Liver (tissue), 3 donors: ENCODE results near the gene SLIT3.

Source experiments
- EGR1 ChIP-seq, 2 donors: IDR thresholded peaks; 2 replicates each; pipeline ENCODE4 v1.6.1; 2016 to 2018; ENCODE audit warnings: antibody characterized with exemption in 2 of 2, low read depth in 2 of 2
- GABPA ChIP-seq, 2 donors: IDR thresholded peaks in 1 of 2; conservative IDR thresholded peaks in 1 of 2; 2 replicates each; pipeline ENCODE4 v1.6.1; 2016; ENCODE audit warnings: antibody characterized with exemption in 2 of 2, mild to moderate bottlenecking in 1 of 2, moderate library complexity in 1 of 2
- RAD21 ChIP-seq, 2 donors: IDR thresholded peaks; 2 replicates each; pipeline ENCODE4 v1.6.1; 2016; ENCODE audit warnings: antibody characterized with exemption in 2 of 2, mild to moderate bottlenecking in 2 of 2
- RXRA ChIP-seq, 2 donors: IDR thresholded peaks; 2 replicates each; pipeline ENCODE4 v1.6.1; 2017 to 2018; ENCODE audit warnings: antibody characterized with exemption in 2 of 2, mild to moderate bottlenecking in 1 of 2
- SP1 ChIP-seq: IDR thresholded peaks from 2 replicates; pipeline ENCODE4 v1.6.1; 2018; ENCODE audit warnings: antibody characterized with exemption, mild to moderate bottlenecking
- TAF1 ChIP-seq: conservative IDR thresholded peaks from 2 replicates; pipeline ENCODE4 v1.6.1; 2016; ENCODE audit warnings: antibody characterized with exemption, mild to moderate bottlenecking
- YY1 ChIP-seq: IDR thresholded peaks from 2 replicates; pipeline ENCODE4 v1.6.1; 2016; ENCODE audit warnings: antibody characterized with exemption, mild to moderate bottlenecking
- TF ChIP-seq, protein P1 (sequence below): fragments of 150-350 bp; IDR thresholded peaks from 2 replicates; pipeline ENCODE4 v1.5.1; 2017; ENCODE audit warnings: improper control_type of control experiment, low read depth, low read length; ENCODE audit not compliant: missing input control
- TF ChIP-seq, protein P2 (sequence below): IDR thresholded peaks from 2 replicates; pipeline ENCODE4 v1.6.1; 2016; ENCODE audit warnings: antibody characterized with exemption, mild to moderate bottlenecking
- TF ChIP-seq, protein P3 (sequence below): IDR thresholded peaks from 2 replicates; pipeline ENCODE4 v1.6.1; 2016; ENCODE audit warnings: antibody characterized with exemption
- donor health status: healthy.
- donor health status: healthy.

DNA sequence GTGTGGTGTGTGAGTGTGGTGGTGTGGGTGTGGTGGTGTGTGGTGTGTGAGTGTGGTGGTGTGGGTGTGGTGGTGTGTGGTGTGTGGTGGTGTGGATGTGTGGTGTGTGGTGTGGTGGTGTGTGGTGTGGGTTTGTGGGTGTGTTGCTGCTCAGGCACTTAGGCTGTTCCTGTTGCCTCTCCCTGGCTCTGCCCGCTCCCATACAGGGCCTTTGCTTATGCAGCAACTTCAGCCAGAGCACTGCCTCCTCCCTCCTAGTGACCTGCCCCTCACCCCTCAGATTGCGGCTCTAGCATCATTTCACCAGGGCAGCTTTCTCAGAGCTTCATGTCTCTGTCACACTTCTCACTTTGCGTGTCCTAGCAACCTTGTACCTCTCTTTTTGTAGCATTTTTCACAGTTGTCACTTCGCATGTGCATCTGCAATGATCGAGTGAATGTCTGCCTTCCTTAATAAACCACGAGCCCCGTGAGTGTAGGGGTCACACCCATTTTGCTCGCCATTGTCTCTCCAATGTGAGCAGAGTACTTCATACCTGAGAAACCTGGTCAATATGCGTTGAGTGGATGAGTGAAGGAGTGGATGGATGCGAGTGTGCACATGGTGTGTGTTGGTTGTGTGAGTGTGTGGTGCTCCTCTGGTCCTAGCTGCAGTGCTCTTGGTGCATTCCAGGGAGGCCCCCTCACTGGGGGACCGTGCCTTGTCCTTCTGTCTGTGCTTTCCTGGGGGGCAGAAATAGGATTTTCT lies 553.9 kb downstream of the SLIT3 start:
- TF ChIP-seq EGR1 (IDR thresholded peaks at IDR 0.05; ENCODE audit: low read depth in 2 of 2) (no peak), SP1 (no peak), RXRA (IDR thresholded peaks at IDR 0.05) (no peak), RAD21 (IDR thresholded peaks at IDR 0.05) (no peak), YY1 (no peak), TAF1 (no peak), GABPA (IDR thresholded peaks at IDR 0.05 in 1 of 2, conservative IDR thresholded peaks at IDR 0.05 in 1 of 2) (no peak)
- TF ChIP-seq, protein P1, sequence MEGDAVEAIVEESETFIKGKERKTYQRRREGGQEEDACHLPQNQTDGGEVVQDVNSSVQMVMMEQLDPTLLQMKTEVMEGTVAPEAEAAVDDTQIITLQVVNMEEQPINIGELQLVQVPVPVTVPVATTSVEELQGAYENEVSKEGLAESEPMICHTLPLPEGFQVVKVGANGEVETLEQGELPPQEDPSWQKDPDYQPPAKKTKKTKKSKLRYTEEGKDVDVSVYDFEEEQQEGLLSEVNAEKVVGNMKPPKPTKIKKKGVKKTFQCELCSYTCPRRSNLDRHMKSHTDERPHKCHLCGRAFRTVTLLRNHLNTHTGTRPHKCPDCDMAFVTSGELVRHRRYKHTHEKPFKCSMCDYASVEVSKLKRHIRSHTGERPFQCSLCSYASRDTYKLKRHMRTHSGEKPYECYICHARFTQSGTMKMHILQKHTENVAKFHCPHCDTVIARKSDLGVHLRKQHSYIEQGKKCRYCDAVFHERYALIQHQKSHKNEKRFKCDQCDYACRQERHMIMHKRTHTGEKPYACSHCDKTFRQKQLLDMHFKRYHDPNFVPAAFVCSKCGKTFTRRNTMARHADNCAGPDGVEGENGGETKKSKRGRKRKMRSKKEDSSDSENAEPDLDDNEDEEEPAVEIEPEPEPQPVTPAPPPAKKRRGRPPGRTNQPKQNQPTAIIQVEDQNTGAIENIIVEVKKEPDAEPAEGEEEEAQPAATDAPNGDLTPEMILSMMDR, result no peak
- TF ChIP-seq, protein P2, sequence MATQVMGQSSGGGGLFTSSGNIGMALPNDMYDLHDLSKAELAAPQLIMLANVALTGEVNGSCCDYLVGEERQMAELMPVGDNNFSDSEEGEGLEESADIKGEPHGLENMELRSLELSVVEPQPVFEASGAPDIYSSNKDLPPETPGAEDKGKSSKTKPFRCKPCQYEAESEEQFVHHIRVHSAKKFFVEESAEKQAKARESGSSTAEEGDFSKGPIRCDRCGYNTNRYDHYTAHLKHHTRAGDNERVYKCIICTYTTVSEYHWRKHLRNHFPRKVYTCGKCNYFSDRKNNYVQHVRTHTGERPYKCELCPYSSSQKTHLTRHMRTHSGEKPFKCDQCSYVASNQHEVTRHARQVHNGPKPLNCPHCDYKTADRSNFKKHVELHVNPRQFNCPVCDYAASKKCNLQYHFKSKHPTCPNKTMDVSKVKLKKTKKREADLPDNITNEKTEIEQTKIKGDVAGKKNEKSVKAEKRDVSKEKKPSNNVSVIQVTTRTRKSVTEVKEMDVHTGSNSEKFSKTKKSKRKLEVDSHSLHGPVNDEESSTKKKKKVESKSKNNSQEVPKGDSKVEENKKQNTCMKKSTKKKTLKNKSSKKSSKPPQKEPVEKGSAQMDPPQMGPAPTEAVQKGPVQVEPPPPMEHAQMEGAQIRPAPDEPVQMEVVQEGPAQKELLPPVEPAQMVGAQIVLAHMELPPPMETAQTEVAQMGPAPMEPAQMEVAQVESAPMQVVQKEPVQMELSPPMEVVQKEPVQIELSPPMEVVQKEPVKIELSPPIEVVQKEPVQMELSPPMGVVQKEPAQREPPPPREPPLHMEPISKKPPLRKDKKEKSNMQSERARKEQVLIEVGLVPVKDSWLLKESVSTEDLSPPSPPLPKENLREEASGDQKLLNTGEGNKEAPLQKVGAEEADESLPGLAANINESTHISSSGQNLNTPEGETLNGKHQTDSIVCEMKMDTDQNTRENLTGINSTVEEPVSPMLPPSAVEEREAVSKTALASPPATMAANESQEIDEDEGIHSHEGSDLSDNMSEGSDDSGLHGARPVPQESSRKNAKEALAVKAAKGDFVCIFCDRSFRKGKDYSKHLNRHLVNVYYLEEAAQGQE, result no peak
- TF ChIP-seq, protein P3, sequence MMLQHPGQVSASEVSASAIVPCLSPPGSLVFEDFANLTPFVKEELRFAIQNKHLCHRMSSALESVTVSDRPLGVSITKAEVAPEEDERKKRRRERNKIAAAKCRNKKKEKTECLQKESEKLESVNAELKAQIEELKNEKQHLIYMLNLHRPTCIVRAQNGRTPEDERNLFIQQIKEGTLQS, result no peak
